G401.6 (cell line): ENCODE results near the gene SERF1B.
"Not testable (repeated sequence)": the region's sequence is repeated elsewhere in the genome, so short reads cannot be mapped to it uniquely, and the experiment has no call there.

Source experiments
- FAIRE-seq: peaks from 2 replicates; lab custom pipeline; 2012; peaks lifted over from hg19 to GRCh38; lab: Jason Lieb, UNC

Gene SERF1B

GRCh38 chr5:70025106-70025844, at the start of gene SERF1B:
Gene SERF1B, plus strand, starts transcription at chr5:70025251. Its CDS starts 201 bp downstream, at chr5:70025452.
- not testable (repeated sequence) for FAIRE-seq

GRCh38 chr5:69991713-69992112, 33.3 kb upstream of the SERF1B start:
- FAIRE-seq, result not testable (repeated sequence)

- not testable (repeated sequence) for FAIRE-seq
These were observed 29.5 kb upstream of the SERF1B start for GRCh38 chr5:69995535-69995934.

- FAIRE-seq, result not testable (repeated sequence)
These were observed 4.4 kb upstream of the SERF1B start for GRCh38 chr5:70020660-70021059.

- not testable (repeated sequence) for FAIRE-seq
These were observed 744 bp downstream of the SERF1B start for GRCh38 chr5:70025845-70026145.

GRCh38 chr5:70031204-70031603, 6.2 kb downstream of the SERF1B start:
- FAIRE-seq, result not testable (repeated sequence)

- not testable (repeated sequence) for FAIRE-seq
These were observed 16.4 kb downstream of the SERF1B start for GRCh38 chr5:70041411-70041810.

- FAIRE-seq, result not testable (repeated sequence)
These were observed 24.7 kb downstream of the SERF1B start for GRCh38 chr5:70049790-70050142.

- FAIRE-seq, result not testable (repeated sequence)
These were observed 31.4 kb downstream of the SERF1B start for GRCh38 chr5:70056289-70056942.

GRCh38 chr5:70057140-70057539, 32.1 kb downstream of the SERF1B start:
- FAIRE-seq, result not testable (repeated sequence)

GRCh38 chr5:70077632-70078031, 52.6 kb downstream of the SERF1B start:
- not testable (repeated sequence) for FAIRE-seq

- FAIRE-seq, result not testable (repeated sequence)
These were observed 63.9 kb downstream of the SERF1B start for GRCh38 chr5:70088907-70089464.

GRCh38 chr5:70091776-70092175, 66.7 kb downstream of the SERF1B start:
- not testable (repeated sequence) for FAIRE-seq
